Dedifferentiated amniotic fluid mesenchymal stem cell (primary cell): ENCODE results near the gene NKAIN1.
A peak's percentile ranks its signal among the peaks of the same experiment; 100 is the strongest.
"Not testable (repeated sequence)": the region's sequence is repeated elsewhere in the genome, so short reads cannot be mapped to it uniquely, and the experiment has no call there.

Experiments
- DNase-seq: peaks from one replicate; pipeline ENCODE4 v3.0.0-alpha.2; 2016; ENCODE audit errors: extremely low spot score

NKAIN1 gene

DNA sequence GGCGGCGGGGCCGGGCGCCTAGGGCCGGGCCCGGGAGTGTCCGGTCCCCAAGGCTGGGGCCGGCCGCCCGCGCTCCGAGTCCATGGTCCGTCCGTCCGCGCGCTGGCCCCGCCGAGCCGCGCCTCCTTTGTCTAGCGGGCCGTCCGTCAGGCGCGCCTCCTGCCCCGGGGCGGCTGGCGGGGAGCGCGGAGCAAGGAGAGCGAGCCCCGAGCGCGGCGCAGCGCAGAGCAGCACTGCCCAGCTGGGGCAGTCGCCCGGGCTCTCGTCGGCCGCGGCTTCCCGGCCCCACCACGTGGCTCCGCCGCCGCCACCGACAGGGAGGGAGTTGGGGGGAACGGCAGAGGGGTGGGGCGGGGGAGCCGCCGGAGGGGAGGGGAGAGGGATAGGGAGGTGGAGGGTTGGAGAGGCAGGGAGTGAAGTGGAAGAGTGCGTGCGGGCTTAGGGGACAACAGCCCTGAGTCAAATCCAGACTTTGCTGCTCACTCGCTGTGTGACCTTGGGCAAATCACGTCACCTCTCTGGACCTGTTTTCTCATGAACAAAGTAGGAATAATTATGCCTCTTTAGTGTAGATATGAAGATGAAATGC, at the start of gene NKAIN1:
TSS of gene NKAIN1 (minus strand) at position 235 of the 589 bp plus-strand sequence. CDS start 340 bp downstream, outside the sequence.
- peak; percentile 17 for DNase-seq

GRCh38 chr1:31289021-31289420, 49.3 kb upstream of the NKAIN1 start:
- no peak for DNase-seq

DNA sequence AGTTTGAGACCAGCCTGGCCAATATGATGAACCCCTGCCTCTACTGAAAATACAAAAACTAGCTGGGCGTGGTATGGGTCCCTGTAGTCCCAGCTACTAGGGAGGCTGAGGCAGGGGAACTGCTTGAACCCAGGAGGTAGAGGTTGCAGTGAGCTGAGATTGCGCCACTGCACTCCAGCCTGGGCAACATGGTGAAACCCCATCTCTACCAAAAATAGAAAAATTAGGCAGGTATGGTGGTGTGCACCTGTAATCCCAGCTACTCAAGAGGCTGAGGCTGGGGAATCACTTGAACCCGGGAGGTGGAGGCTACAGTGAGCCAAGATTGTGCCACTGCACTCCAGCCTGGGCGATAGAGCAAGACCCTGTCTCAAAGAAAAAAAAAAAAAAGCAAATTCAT, 48.1 kb upstream of the NKAIN1 start:
- not testable (repeated sequence) for DNase-seq

GRCh38 chr1:31282426-31282825, 42.7 kb upstream of the NKAIN1 start:
- not testable (repeated sequence) for DNase-seq

GRCh38 chr1:31273619-31274018, 33.9 kb upstream of the NKAIN1 start:
- no peak for DNase-seq

GRCh38 chr1:31272369-31272768, 32.7 kb upstream of the NKAIN1 start:
- no peak for DNase-seq

DNA sequence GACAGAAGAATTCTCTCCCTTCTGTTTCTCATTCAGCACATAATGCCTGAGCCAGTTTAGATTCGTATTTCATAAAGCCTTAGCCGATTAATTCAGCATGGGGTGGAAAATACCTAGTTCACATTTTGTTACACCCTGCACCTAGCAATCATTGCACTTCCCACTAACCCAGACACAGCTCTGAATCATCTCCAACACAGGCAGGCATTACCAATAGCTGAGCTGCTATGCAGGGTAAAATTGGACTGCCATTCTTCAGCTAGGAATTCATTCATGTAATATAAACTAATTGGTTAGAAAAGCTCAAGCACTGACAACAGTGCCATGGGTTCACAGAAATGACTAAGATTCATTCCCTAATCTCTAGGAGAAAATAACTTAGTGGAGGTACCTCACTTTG, 26.9 kb upstream of the NKAIN1 start:
- no peak for DNase-seq

GRCh38 chr1:31264790-31265386, 25.2 kb upstream of the NKAIN1 start:
- DNase-seq: no peak

DNA sequence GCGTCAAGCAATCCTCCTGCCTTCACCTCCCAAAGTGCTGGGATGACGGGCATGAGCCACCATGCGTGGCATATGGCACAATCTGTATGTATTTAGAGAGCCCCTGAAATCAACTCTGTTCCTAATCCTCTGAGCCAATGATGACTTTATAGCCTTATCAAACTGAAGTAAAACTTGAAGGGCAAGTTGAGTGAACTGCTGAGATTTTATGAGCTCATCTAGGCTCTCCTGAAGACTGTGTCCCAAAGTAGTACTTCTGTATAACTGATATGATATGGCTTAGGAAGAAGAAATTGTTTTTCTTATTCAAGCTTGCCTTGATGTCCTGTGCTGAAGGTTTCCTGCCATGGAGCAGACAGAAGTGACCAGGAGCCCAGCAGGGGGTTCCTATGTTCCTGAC, 23.7 kb upstream of the NKAIN1 start:
- DNase-seq: no peak

- not testable (repeated sequence) for DNase-seq
Observed at GRCh38 chr1:31262393-31262792, 22.7 kb upstream of the NKAIN1 start.

- DNase-seq: no peak
Observed at GRCh38 chr1:31261916-31262315, 22.2 kb upstream of the NKAIN1 start.

- no peak for DNase-seq
Observed at GRCh38 chr1:31259746-31260145, 20.1 kb upstream of the NKAIN1 start.

- no peak for DNase-seq
Observed at GRCh38 chr1:31258581-31258980, 18.9 kb upstream of the NKAIN1 start.

DNA sequence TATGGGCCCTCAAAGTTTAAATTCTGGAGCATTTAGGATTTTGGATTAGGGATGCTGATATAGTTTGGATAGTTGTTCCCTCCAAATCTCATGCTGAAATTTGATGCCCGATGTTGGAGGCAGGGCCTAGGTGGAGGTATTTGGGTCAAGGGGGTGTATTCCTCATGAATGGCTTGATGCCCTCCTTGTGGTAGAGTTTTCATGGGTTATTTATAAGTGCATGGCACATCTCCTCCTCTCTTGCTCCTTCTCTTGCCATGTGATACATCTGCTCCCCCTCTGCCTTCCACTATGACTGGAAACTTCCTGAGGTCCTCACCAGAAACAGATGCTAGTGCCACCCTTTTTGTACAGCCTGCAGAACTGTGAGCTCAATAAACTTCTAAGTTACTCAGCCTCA, 17.5 kb upstream of the NKAIN1 start:
- DNase-seq: no peak

- no peak for DNase-seq
Observed at GRCh38 chr1:31249854-31250253, 10.2 kb upstream of the NKAIN1 start.

DNA sequence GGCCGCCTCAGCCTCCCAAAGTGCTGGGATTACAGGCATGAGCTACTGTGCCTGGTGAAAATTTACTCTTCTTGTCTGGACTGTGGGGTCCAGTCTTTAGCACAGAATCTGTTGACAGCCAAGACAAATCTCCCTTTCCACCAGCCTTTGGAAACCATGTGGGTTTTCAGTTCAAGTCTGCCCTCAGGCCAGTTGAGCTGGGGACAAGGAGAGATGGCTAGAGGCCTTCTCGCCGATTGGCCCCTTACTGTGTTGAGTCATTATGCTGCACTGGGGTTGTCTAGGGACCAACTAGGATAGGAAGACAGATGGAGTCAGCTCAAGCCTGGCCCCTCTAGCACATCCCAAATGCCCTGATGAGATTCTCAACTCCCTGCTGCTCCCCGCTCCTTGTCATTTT, 8.6 kb upstream of the NKAIN1 start:
- no peak for DNase-seq

DNA sequence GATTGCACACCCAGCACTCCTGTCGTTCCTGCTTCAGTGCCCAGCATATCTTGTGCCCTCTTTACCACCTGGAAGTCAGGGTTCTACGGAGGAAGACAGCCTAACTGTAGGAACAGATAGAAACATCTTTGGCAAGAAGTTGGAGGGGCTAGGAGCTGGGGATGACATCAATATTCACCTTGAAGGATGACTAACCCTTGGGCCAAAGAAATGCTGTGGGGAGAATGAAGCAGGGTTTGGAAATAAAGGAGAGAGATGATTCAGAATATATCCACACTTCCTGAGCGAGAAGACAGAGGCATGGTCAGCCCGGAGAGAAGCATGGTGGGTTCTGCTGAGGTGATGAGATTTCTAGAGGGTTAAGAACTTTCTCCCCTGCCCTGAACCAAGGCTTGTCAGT, 4.6 kb upstream of the NKAIN1 start:
- DNase-seq: no peak

DNA sequence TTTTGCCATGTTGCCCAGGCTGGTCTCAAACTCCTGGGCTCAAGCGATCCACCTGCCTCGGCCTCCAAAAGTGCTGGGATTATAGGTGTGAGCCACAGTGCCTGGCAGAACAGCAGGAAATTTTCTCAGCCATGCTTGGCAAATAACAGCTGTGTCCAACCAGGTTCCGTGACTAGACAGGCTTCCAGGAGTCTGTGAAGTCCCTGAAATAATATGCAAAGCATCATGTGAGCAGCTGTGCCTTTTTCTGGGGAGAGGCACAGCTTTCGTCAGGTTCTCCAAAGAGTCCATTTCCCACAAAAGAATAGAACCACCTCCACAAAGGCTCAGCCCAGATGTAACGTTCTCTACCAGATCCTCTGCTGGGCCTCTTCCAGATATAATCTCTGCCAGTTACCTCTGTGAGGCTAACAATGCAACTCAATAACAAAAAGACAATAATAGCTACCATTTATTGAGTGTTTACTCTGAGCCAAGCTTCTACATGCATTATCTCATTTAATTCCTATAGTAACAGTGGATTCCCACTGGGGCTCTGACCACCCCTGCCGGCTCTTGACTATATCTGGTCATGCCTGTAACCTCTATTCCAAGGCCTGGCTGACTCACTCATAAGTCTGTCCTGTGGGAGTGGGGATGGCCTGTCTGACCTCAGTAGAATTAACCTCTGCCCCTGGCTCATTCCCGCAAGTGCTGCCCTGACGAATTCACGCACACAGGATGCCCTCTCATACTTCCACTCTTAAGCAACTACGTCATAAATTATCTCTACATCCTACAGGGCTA, 4.0 kb upstream of the NKAIN1 start:
- DNase-seq: no peak

DNA sequence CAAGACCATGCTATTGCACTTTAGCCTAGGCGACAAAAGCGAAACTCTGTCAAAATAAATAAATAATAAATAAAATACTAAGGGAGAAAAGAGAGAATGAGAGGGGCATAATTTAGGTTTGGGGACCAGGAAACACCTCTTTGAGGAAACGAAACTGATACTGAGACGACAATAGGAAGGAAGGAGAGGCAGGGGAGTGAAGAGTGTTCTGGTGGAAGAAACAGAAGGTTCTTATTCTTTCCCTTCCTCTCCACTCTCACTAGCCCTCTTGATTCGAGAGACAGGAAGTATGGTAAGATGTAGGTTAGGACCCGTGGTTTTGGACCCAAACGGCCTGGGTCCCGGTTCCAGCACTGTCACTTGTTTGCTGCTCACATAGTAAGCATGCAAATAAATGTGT, 1.6 kb upstream of the NKAIN1 start:
- DNase-seq: no peak

GRCh38 chr1:31238986-31239613, 587 bp downstream of the NKAIN1 start:
- no peak for DNase-seq

DNA sequence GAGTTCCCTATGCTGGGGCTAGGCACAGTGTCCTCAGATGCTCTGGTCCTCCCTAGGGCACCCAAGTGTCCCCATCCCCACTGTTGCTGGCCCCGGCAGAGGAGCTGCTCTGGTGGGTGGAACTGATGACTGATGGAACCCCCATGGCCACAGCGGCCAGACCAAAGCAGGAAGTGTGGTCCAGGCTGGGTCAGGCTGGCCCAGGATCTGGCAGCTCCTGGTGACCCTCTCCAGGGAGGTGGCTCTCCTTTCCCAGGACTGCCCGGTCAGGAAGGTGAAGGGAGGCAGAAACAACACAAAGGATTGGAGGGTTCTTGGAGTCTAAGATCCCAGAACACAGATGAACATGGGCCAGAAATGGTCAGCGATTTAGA, 1.1 kb downstream of the NKAIN1 start:
- no peak for DNase-seq

DNA sequence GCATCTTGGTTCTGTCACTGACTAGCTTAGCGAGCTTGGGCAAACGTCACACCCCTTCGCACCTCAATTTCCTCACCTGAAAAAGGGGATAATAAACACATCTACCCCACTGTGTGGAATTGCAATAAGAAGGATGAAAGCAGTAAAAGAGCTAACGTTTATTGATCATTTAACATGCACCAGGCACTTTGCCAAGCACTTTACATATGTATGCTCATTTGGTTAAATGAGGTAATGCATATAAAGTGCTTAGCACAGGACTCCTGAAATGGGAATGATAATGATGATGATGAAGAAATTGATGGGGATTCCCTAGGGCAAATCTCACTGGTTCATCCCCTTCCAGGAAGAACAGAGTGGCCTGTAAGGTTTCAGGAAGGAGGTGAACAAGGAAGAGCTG, 4.8 kb downstream of the NKAIN1 start:
- DNase-seq: no peak
